Fibroblast of pulmonary artery (primary cell): Measurements from ENCODE around the gene WWOX.

Source experiments
- DNase-seq: peaks from one replicate; pipeline ENCODE4 v3.0.0-alpha.2; 2010; ENCODE audit warnings: low read depth
- H3K4me3 ChIP-seq: replicated peaks from 2 replicates; pipeline ENCODE4 v1.5.1; 2011; ENCODE audit warnings: low read depth, mild to moderate bottlenecking, control low read depth, low read length, moderate library complexity
- TF ChIP-seq, protein P1 (sequence below): IDR thresholded peaks from 2 replicates; pipeline ENCODE4 v1.5.1; 2011; ENCODE audit warnings: mild to moderate bottlenecking, control low read depth, low read length, inconsistent platforms; ENCODE audit errors: missing control alignments

WWOX gene

DNA sequence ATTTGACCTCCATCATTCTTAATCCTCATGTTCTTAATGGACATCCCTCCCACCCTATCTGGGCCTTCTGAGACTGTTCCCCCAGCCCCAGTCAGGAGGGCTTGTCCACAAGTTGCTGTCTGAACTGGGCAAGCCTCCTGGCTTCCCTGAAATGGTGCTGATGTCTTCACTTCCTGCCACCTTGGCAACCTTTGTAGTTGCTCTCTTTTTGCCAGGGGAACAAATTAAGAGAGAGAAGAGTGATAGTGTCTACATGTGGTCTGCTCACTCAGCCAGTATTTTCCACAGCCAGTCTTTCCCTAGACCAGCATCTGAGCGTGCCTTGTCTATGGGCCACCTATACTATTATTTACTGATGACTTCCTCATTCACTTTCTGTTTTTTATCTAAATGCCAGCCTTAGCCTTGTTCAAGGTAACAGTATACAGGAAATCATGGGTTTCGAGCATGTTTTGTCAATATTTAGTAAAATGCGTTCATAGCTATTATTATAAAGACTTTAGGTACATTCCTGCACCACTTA, 791.0 kb downstream of the WWOX start:
- TF ChIP-seq, protein P1, sequence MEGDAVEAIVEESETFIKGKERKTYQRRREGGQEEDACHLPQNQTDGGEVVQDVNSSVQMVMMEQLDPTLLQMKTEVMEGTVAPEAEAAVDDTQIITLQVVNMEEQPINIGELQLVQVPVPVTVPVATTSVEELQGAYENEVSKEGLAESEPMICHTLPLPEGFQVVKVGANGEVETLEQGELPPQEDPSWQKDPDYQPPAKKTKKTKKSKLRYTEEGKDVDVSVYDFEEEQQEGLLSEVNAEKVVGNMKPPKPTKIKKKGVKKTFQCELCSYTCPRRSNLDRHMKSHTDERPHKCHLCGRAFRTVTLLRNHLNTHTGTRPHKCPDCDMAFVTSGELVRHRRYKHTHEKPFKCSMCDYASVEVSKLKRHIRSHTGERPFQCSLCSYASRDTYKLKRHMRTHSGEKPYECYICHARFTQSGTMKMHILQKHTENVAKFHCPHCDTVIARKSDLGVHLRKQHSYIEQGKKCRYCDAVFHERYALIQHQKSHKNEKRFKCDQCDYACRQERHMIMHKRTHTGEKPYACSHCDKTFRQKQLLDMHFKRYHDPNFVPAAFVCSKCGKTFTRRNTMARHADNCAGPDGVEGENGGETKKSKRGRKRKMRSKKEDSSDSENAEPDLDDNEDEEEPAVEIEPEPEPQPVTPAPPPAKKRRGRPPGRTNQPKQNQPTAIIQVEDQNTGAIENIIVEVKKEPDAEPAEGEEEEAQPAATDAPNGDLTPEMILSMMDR, result no peak
- no peak for DNase-seq
- H3K4me3 ChIP-seq, result no peak overlapping the region

DNA sequence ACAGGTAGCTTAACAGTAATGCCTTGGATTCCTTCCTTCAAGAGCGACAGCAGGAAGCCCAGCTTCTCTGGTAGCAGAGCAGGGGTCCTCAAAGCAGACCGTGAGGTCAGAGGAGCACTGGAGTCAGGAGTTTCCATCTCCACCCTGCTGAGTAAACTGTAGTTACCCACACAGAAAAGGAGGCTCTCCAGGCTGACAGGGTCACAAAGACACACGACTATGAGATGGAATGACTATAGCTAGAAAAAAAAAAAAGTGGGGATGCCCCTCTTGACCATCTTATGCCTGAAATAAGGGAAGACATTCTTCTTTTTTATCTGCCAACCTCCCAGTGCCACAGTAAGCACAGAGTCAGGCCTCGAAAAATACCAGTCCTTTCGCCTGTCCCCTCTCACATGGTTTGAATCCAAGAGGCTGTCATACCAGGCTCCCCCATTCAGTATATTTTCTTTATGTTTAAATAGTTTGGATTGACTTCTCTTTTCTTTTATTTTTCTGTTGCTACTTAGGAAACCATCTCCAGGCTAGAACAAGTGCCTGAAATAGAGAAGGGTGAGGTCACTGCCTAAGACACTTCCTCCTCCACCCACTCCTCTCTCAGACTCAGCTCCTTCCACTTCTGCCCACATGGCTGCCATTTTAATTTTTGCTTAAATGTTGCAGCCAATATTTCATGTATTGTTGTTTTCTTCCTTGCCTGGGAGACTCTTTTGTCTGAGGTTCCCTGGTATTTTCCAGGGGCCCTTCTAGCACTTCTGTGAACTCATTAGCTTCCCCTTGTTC, 793.7 kb downstream of the WWOX start:
- TF ChIP-seq, protein P1, result no peak
- DNase-seq, result no peak

DNA sequence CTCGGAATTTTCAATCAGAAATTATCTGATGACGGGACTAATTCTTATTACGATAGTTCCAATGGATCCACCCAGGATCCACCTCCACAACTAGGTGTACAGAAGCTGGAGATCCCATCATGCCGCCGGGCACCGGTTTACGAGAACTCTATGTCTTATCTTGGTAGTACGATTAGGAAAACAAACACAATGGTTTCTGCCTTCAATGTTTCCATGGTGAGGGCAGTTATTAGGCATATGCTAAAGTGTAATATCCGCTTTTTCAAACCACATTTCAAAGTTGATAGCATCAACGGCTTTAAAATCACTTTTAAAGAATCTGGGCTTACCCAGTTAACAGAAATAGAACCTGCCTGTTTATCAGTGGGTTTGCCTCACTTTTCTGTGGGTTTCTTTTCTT, 795.4 kb downstream of the WWOX start:
- DNase-seq, result no peak
- H3K4me3 ChIP-seq, result no peak overlapping the region
- TF ChIP-seq, protein P1, result no peak

More for the DNA sequence above, 793.7 kb downstream of the WWOX start:
- H3K4me3 ChIP-seq, result no peak overlapping the region

DNA sequence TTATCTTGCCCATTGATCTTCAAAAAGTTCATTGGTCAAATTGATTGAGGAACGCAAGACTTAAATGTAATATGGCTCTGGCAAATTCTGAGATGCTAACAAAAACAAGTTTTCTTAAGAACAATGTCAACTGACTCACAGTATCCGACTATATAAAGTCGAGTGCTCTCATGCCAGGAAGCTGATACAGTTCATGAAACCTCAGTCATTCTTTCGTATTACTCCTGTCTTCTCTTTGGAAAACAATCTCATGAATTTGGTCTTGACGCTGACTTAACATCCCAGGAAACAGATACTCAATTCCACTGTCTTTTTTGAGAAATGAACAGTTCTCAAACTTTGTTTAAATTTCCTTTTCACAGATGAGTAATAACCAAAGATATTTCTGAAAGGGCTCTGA, 796.2 kb downstream of the WWOX start:
- no peak overlapping the region for H3K4me3 ChIP-seq
- TF ChIP-seq, protein P1, result no peak
- no peak for DNase-seq

DNA sequence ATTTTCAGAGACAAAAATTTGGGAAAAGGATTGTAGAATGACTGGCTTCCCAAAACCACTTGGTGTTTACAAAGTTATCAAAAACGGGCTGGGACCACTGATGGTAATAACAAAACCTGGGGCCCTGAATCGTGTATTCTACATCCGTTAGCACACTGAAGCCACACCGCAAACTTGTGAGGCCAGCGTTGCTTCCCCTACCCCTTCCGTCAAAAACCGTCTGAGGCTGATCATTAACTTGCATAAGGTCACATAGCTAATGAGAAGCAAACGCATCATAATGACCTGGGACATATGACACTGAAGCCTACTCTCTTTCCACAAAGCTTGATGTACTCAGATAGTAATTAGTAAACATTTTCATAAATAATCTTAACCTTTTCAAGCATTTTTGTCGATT, 796.8 kb downstream of the WWOX start:
- DNase-seq, result no peak
- H3K4me3 ChIP-seq, result no peak overlapping the region
- TF ChIP-seq, protein P1, result no peak

DNA sequence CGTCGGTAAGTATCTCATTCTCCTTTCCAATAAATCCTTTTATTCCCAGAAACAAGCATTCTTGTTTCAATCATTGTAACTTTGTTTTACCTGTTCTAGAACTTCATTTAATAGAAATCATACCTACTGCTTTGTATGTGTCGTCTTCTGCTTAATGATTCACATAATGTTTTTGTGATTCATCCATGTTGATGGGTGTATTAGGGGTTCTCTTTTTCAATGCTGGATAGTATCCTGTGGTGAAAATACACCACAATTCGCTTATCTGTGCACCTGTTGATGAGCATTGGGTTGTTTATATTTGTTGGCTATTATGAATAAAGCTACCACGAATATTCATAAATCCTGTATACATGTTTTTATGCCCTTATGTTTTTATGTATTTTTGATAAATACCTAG, 797.8 kb downstream of the WWOX start:
- no peak for DNase-seq
- no peak overlapping the region for H3K4me3 ChIP-seq
- TF ChIP-seq, protein P1, result no peak
